ENCODE results near the gene ARHGAP24. TPM values are rescaled to one million over a fixed set of nuclear protein-coding genes. Genes with fewer than 3 reads are reported as not detected.

The ARHGAP24 gene
- polyA plus RNA-seq, 1 of the 3 experiments (the other 2 are of a cell fraction), result 1.4 TPM

GRCh38 chr4:85829276-85830051 is 354.5 kb downstream of the ARHGAP24 start:
- Histone ChIP-seq H3K36me3 (replicated peaks in 1 of 2; ENCODE audit: control insufficient read depth in 1 of 2, insufficient read depth in 2 of 2, low read length in 1 of 2) (no peaks in the 10 kb centered on the region), H3K9ac (no peak overlapping the region), H3K4me2 (no peak overlapping the region), H3K79me2 (ENCODE audit: insufficient read depth) (no peaks in the 10 kb centered on the region; the same call in 1 of the 2 replicates), H3K9me3 (no peaks in the 10 kb centered on the region), H3F3A (replicated peaks; ENCODE audit: insufficient read depth) (peaks cover 4% of the 10 kb centered on the region), H3K4me1 (ENCODE audit: control insufficient read depth in 1 of 2, insufficient read depth in 2 of 2, low read depth in 1 of 2, low read length in 1 of 2) (peaks cover 5 to 12% of the 10 kb centered on the region in 2 experiments; a peak in 2 of 4 replicates), H3K4me3 (ENCODE audit: low read depth in 2 of 2, low read length in 1 of 2) (no peak overlapping the region), H3K27ac (ENCODE audit: low read depth in 2 of 2, low read length in 1 of 2) (no peak overlapping the region), H2AFZ (ENCODE audit: low read depth) (no peak overlapping the region), H3K9me2 (no peaks in the 10 kb centered on the region), H4K20me1 (ENCODE audit: insufficient read depth) (no peaks in the 10 kb centered on the region), H3K27me3 (ENCODE audit: insufficient read depth) (no peaks in the 10 kb centered on the region)
- TF ChIP-seq REST (IDR thresholded peaks at IDR 0.05; ENCODE audit: low read depth, low read length), result no peak
- TF ChIP-seq TAF1 (IDR thresholded peaks at IDR 0.05; ENCODE audit: borderline replicate concordance, low read depth, low read length), result no peak
- TF ChIP-seq RAD21 (IDR thresholded peaks at IDR 0.05; ENCODE audit: low read length), result no peak
- TF ChIP-seq MXI1 (IDR thresholded peaks at IDR 0.05; ENCODE audit: low read depth, low read length), result no peak
- no peak for TF ChIP-seq TCF12 (IDR thresholded peaks at IDR 0.05)
- no peak for TF ChIP-seq NFIC (IDR thresholded peaks at IDR 0.05; ENCODE audit: borderline replicate concordance)
- TF ChIP-seq ZBTB33 (IDR thresholded peaks at IDR 0.05; ENCODE audit: borderline replicate concordance, low read depth), result no peak
- no peak for TF ChIP-seq GATA2 (CRISPR knock-in tag; IDR thresholded peaks at IDR 0.05)
- TF ChIP-seq CTCF (IDR thresholded peaks at IDR 0.05), result no peak
- no peak for TF ChIP-seq PBX3 (IDR thresholded peaks at IDR 0.05)
- no peak for TF ChIP-seq ELF1 (IDR thresholded peaks at IDR 0.05)
- no peak for TF ChIP-seq FOXJ3 (CRISPR knock-in tag; IDR thresholded peaks at IDR 0.05)
- no peak for TF ChIP-seq USF2 (IDR thresholded peaks at IDR 0.05; ENCODE audit: borderline replicate concordance, low read depth, low read length)
- TF ChIP-seq MEF2A (IDR thresholded peaks at IDR 0.05; ENCODE audit: borderline replicate concordance, low read depth), result no peak
- no peak for TF ChIP-seq JUND (IDR thresholded peaks at IDR 0.05)
- TF ChIP-seq RCOR1 (IDR thresholded peaks at IDR 0.05; ENCODE audit: low read length), result no peak
- no peak for TF ChIP-seq YY1 (IDR thresholded peaks at IDR 0.05; ENCODE audit: low read depth)
- no peak for TF ChIP-seq RXRA (IDR thresholded peaks at IDR 0.05; ENCODE audit: borderline replicate concordance, low read depth)
- TF ChIP-seq USF1 (IDR thresholded peaks at IDR 0.05; ENCODE audit: borderline replicate concordance, low read depth), result no peak
- TF ChIP-seq TEAD4 (IDR thresholded peaks at IDR 0.05; ENCODE audit: borderline replicate concordance, insufficient read depth), result no peak
- ChIA-PET POLR2A (no interaction called here), CTCF (interaction anchor here (1.7 kb wide), 1 partner anchor 33 kb away, joined by 7 read pairs; no protein-coding TSS in a partner anchor)
- WGBS (ENCODE audit: low lambda C conversion rate), result 69% methylated on average over 2 of the region's 2 CpGs
- no peak for DNase-seq

All from SK-N-SH (cell line).